Midbrain (tissue), 1 donor: Measurements from ENCODE around the gene RHOF.
"Not testable (repeated sequence)": the region's sequence is repeated elsewhere in the genome, so short reads cannot be mapped to it uniquely, and the experiment has no call there.

Experiments
- DNase-seq: peaks from one replicate; lab custom pipeline; 2025; lab: John Stamatoyannopoulos, UW

RHOF gene

DNA sequence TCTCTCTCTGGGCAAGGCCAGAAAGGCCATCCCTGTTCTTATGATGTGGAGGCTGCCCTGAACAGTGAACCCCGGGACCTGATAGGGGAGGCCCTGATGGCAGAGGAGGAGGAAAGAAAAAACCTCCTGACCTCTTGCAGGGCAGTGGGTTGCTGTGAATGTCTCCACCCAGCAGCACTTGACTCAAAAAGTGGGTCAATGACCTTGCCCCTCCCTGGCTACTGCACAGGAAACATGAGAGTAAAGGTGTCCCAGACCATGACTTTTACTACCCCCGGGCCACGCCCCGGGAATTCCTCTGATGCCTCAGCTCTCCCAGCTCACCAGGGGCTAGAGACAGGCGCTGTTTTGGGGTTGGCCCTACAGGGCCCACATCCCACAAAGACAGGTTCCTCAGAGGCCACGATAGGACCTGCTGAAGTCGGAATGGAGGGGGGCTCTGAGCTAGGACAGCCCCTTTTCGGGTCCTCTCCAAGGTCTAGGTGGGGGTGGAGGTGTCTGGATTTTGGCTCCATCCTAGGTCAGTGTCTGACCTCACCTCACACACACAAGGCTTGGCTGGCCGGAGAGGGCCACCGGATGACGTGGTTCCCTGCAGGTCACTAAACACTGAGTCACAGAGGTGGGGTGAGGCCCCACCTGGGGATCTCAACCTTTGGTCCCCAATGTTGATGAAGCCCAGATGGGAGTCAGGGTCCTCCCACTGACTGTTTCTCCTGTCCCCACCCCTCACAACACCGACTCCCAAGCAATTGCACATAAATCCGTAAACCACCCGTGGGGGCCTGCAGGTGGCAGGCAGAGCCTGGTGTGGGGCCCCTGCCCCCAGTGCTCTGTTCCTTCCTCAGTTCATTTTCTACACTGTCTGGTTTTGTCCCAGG is 1.6 kb downstream of the RHOF start:
- no peak for DNase-seq

DNA sequence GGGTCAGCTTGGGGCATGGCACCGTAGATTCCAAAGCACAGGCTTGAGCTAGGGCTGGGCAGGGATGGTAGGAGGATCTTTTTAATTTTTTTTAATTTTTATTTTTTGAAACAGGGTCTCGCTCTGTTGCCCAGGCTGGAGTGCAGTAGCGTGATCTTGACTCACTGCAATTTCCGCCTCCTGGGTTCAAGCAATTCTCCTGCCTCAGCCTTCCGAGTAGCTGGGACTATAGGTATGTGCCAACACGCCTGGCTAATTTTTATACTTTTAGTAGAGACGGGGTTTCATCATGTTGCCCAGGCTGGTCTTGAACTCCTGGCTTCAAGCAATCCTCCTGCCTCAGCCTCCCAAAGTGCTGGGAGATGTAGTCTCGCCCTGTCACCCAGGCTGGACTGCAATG is 2.7 kb downstream of the RHOF start:
- DNase-seq, result not testable (repeated sequence)

DNA sequence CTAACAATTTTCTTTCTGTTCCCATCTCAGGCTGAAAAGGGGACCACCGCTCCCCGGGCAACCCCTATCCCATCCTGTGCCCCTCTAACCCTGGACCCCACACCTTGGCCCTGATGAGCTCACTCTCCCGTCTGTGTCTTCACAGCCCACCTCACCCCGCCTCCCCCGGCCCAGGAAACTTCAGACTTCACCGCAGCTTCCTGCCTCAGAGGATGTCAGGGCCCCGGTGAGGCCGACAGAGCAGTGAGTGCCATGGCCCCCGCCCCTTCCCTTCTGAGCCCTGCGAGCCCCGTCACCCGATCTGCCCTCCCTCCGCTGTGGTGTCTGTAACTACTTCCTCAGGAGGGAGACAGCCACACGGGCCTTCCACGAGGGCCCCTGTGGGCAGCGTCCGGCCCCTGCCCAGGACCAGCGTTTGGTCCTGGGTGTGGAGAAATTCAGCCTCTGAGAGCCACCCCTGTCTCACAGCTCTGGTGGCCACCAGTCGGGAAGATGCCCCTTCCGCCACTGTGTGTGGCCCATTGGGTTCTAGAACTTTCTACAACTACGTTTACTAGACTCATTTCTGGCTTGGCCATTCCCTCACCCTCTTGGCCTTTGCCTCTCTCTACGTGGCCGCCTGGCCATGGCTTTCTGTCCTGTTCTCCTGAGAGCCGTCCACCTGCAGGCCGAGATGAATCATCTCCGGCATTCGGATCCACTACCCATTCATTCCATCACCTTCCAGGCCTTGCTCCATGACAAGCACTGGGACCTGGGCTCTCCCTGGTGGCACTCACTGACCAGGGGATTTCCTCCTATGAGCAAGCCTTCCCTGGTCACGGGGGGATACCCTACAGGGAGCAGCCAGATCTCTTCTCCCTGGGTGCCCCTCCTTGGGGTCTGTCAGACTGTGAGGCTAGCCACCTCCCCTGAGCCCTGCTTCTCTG is 3.4 kb downstream of the RHOF start:
- no peak for DNase-seq

DNA sequence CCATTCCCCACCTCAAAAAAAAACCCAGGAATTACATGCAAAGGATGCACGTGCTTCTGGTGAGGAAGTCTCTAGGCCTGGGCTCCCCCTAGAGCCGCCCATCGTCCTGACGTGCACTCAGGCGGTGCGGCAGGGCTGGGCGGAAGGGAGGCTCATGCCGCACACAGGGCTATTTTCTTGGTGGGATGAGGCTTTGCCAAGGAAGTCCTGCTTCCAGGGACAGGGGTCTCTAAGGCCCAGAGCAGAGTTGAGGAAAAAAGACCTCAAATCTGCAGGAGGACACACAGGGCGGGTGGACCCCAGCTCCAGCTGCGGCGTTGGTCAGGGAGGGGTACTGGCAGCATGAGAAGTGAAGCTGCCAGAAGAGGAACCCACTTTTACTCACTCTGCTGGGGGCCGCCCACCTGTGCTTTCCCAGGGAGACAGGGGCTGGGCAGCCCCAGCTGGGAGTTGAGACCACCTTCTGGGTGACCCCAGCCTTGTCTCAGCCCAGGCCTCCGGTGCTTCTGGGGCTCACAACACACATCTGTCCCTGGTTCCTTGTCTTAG is 4.2 kb downstream of the RHOF start:
- DNase-seq, result no peak

DNA sequence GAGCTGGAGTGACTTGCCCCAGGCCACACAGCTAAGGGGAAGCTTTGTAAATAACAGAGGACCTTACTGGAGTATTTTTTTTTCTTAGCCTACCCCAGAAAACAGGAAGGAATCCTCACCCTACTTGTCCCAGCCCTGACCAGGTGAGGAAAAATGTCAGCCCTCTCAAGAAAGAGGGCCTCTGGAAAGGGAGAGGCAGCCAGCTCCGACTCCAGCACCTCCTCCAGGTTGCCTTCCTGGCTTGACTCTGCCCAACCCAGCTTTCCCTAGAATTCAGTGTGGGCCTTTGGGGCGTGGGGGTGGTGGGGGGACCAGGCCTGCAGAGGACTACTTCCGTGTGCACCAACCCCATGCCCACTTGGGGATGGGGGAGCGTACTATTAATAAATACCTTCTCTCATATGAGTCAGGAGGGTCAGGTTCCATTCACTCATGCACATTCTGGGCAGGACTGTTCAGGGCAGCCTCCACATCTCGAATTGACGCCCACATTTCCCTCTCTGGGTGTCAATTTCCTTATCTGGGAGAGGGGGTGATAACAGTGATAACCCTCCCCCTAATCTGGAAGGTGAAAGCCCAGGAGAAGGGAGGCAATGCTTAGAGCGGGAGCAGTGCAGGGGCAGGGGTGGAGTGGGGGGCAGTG is 5.2 kb downstream of the RHOF start:
- no peak for DNase-seq

DNA sequence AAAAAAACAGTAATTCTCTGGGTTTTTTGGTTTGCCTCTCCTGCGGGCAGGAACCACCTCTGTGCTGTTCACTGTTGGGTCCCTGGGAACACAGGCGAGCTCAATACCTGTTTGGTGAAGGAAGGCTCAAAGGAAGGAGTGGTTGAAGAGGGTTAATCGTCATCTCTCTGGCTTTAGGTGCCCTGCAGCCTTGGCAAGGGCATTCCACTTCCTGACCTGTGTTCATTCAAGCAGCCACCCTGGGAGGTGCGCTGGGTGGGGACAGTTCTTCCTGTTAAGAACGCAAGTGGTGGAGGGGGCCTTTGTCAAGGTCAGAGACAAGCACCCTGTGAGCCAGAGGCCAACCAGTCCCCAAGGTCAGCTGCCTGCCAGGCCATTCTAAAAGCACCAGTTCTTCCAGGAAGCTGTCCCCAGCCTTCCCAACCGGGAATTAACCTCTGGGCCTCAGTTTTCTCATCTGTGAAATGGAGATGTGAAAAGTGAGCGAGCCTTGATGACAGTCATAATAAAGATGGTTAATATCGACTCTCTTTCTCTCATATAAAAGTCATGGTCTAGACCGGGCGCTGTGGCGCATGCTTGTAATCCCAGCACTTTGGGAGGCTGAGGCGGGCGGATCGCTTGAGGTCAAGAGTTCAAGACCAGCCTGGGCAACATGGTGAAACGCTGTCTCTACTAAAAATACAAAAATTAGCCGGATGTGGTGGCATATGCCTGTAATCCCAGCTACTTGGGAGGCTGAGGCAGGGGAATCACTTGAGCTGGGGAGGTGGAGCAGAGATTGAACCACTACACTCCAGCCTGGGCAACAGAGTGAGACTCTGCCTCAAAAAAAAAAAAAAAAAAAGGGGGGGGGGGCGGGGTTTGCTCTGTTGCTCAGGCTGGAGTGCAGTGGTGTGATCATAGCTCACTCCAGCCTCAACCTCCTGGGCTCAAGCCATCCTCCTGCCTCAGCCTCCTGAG is 6.1 kb downstream of the RHOF start:
- no peak for DNase-seq

DNA sequence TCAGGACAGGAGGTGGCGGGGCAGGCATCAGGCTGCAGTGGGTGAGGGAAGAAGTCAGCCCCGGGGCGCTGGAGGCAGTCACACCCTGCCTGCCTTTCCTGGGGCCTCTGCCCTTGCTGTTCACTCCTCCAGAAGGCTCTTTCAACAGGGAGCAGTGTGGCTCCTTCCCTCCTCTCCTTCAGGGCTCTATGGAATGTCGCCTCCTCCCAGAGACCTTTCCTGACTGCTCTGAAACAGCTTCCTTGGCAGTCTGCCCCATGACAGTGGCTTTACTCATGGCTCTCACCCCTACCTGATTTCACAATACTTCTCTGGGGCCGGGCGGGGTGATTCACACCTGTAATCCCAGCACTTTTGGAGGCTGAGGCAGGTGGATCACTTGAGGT is 7.1 kb downstream of the RHOF start:
- DNase-seq, result no peak

DNA sequence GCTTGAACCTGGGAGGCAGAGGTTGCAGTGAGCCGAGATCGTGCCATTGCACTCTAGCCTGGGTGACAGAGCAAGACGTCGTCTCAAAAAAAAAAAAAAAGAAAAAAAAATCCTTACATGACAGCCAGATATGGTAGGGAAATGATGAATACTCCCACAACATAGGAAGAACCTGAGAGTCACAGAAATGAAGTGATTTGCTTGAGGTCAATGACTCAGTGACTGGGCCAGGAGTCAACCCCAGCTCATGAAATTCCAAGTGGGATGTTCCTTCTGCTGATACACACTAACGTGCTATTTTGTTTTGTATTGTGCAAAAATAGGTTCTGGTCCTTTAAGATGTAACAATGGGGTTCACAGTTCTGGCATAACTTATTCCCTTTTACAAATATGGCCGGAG is 9.0 kb downstream of the RHOF start:
- no peak for DNase-seq

DNA sequence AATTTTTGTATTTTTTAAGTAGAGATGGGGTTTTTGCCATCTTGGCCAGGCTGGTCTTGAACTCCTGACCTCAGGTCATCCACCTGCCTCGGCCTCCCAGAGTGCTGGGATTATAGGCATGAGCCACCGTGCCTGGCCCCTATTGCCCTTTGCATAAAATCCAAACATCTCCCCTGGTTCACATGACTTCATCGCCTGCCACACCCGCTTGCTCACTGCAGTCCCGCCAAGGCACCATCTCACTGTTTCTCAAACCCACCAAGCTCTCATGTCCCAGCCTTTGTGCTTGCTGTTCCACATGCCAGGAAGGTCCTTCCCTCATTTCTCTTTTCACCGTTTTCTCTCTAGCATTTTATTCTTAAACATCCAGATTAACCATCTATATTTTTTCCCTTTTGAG is 9.7 kb downstream of the RHOF start:
- DNase-seq, result no peak

- DNase-seq, result no peak
Measured at GRCh38 chr12:121781998-121782979, 11.2 kb downstream of the RHOF start.

- no peak for DNase-seq
Measured at GRCh38 chr12:121781484-121781997, 11.9 kb downstream of the RHOF start.

DNA sequence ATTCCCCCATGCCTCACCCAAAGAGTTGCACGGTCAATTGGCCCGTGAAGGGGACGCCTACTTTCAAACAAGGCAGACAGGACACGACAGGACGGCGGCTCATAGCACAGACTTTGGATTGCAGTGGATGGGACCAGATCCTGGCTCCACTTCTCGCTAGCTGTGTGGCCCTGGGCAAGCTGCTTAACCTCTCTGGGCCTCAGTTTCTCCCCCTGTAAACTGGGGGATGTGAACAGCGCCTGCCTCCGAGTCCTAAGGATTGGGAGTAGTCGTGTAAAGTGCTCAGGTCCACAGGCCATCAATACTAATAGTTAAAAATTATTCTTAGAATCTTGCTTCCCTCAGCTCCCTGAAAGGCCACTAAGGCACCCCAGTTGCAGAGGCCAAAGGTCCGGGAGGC is 13.1 kb downstream of the RHOF start:
- no peak for DNase-seq

DNA sequence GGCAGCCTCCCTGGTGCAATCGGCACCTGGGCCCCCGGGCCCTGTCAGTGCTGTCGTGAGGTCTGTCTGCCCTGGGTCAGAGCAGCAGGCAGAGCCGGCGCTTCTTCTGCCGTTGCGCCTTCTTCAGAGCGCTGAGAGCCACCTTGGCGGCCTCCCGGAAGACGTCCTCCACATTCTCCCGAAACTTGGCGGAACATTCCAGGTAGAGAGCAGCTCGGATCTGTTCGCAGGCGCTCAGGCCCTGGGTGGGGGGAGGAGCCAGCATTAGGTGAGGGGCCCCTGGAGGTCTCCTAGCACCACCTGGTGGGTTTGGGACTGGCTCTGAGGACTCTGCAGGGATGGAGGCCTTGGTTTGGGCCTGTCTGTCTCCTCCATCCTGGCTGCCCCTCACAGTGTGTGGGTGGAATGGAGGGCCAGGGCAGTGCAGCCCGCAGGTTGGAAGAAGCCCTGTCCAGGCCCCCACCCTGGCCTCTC is 14.0 kb downstream of the RHOF start:
- DNase-seq, result no peak

GRCh38 chr12:121778567-121779421 is 14.7 kb downstream of the RHOF start:
- no peak for DNase-seq

- peak; percentile 67 for DNase-seq
Measured at GRCh38 chr12:121776190-121777098, 17.0 kb downstream of the RHOF start.

DNA sequence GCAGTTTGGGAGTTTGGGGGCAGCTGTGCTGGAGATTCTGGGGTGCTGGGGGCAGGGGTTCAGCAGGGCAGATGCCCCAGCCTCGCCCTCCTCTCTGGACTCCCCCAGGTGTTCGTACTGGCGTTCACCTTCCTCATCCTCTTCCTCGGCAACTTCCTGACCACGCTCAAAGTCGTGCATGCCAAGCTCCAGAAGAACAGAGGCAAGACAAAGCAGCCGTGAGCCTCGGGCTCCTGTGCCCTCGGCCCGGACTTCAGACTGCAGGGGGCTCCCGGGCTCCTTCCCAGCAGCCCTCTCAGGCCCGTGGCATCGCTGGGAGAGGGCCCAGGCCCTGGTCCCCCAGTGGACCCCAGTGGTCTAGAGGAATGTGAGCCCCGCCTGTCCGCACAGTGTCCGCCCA is 18.0 kb downstream of the RHOF start:
- no peak for DNase-seq

GRCh38 chr12:121774968-121775474 is 18.5 kb downstream of the RHOF start:
- DNase-seq, result no peak
